Effector CD8-positive, alpha-beta T cell (primary cell): ENCODE results near the gene ITGB7.
"Not testable (repeated sequence)": the region's sequence is repeated elsewhere in the genome, so short reads cannot be mapped to it uniquely, and the experiment has no call there.

Experiments
- DNase-seq: peaks from one replicate; lab custom pipeline; 2025; lab: John Stamatoyannopoulos, UW

Gene ITGB7

GRCh38 chr12:53178803-53179202 lies 28.2 kb downstream of the ITGB7 start:
- not testable (repeated sequence) for DNase-seq

GRCh38 chr12:53177447-53177846 lies 29.6 kb downstream of the ITGB7 start:
- DNase-seq = not testable (repeated sequence)

GRCh38 chr12:53176750-53177149 lies 30.3 kb downstream of the ITGB7 start:
- no peak for DNase-seq

- no peak for DNase-seq
These were observed 32.1 kb downstream of the ITGB7 start for GRCh38 chr12:53174881-53175491.

- DNase-seq = no peak
These were observed 33.9 kb downstream of the ITGB7 start for GRCh38 chr12:53173085-53173715.

- DNase-seq = no peak
These were observed 34.7 kb downstream of the ITGB7 start for GRCh38 chr12:53172352-53172751.

- no peak for DNase-seq
These were observed 35.2 kb downstream of the ITGB7 start for GRCh38 chr12:53171725-53172329.

- no peak for DNase-seq
These were observed 36.0 kb downstream of the ITGB7 start for GRCh38 chr12:53170876-53171724.

GRCh38 chr12:53170215-53170614 lies 36.8 kb downstream of the ITGB7 start:
- DNase-seq = no peak

GRCh38 chr12:53169644-53170043 lies 37.4 kb downstream of the ITGB7 start:
- DNase-seq = no peak

GRCh38 chr12:53166837-53167236 lies 40.2 kb downstream of the ITGB7 start:
- DNase-seq = no peak

GRCh38 chr12:53163008-53163407 lies 44.0 kb downstream of the ITGB7 start:
- DNase-seq = not testable (repeated sequence)

GRCh38 chr12:53161119-53161911 lies 45.7 kb downstream of the ITGB7 start:
- DNase-seq = no peak

- no peak for DNase-seq
These were observed 46.4 kb downstream of the ITGB7 start for GRCh38 chr12:53160673-53161072.

- DNase-seq = no peak
These were observed 47.1 kb downstream of the ITGB7 start for GRCh38 chr12:53160000-53160399.

- peak; percentile 81 for DNase-seq
These were observed 47.7 kb downstream of the ITGB7 start for GRCh38 chr12:53159195-53159839.

GRCh38 chr12:53152390-53152789 lies 54.7 kb downstream of the ITGB7 start:
- no peak for DNase-seq

- DNase-seq = no peak
These were observed 56.0 kb downstream of the ITGB7 start for GRCh38 chr12:53151039-53151438.

GRCh38 chr12:53147653-53148052 lies 59.4 kb downstream of the ITGB7 start:
- no peak for DNase-seq

- DNase-seq = no peak
These were observed 59.9 kb downstream of the ITGB7 start for GRCh38 chr12:53147181-53147580.
